Measurements from ENCODE around the gene IQCF6.

- TF ChIP-seq CTCF (IDR thresholded peaks at IDR 0.05 in 4 of 5, conservative IDR thresholded peaks at IDR 0.05 in 1 of 5) (no peak), POLR2A (IDR thresholded peaks at IDR 0.05) (no peak)
Measured at GRCh38 chr3:51792206-51792605, 13.2 kb upstream of the IQCF6 start.

Data from gastrocnemius medialis (tissue), 4 donors.